HG02623 (cell line): ENCODE data around the gene ASCL1.
A peak's percentile ranks its signal among the peaks of the same experiment; 100 is the strongest.

Experiments
- ATAC-seq: cut with Tn5 transposase; IDR thresholded peaks from one replicate; pipeline ENCODE4 v1.9.1; 2021; ENCODE audit warnings: moderate library complexity; ENCODE audit not compliant: unreplicated experiment

ASCL1 gene

GRCh38 chr12:102957339-102958050 is at the start of gene ASCL1:
Gene ASCL1 (plus strand): TSS chr12:102957674. CDS start chr12:102958245, 571 bp downstream.
- no peak for ATAC-seq

DNA sequence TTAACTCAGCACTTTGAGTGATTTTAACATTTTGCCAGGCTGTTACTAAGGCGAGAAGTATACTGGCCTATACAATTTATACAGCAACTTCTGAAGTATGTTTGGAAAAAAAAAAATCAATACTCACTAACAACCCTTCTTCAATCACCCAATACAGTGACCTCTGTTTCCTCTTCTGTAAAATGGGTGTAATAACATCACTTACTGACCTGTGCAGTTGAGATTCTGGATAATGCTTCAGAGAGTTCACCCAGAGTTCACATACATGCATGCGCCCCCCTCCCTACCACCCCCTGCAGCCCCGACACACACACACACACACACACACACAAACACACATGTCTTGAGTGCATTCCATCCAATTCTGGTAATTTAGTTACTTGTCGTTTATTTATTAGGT is 49.6 kb upstream of the ASCL1 start:
- no peak for ATAC-seq

GRCh38 chr12:102910137-102910536 is 47.3 kb upstream of the ASCL1 start:
- ATAC-seq: no peak

- no peak for ATAC-seq
These were observed 46.7 kb upstream of the ASCL1 start for GRCh38 chr12:102910792-102911191.

DNA sequence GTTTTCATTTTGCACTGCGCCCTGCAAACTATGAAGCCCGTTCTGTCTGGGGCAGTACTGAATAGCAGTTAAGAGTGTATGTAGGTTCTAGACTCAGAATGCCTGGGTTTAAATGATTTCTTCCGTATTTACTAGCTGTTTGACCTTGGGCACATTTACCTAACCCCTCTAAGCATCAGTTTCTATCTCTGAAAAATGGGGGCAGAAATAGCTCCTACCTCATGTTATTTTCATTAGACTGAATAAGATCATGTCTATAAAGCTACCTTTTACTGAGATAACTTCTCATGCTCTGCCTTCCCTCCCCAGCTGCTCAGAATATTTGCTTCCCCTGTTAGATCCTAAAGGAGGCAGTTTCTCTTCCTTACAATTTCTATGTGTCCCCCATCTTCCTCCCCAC is 46.2 kb upstream of the ASCL1 start:
- no peak for ATAC-seq

- no peak for ATAC-seq
These were observed 45.2 kb upstream of the ASCL1 start for GRCh38 chr12:102912258-102912657.

DNA sequence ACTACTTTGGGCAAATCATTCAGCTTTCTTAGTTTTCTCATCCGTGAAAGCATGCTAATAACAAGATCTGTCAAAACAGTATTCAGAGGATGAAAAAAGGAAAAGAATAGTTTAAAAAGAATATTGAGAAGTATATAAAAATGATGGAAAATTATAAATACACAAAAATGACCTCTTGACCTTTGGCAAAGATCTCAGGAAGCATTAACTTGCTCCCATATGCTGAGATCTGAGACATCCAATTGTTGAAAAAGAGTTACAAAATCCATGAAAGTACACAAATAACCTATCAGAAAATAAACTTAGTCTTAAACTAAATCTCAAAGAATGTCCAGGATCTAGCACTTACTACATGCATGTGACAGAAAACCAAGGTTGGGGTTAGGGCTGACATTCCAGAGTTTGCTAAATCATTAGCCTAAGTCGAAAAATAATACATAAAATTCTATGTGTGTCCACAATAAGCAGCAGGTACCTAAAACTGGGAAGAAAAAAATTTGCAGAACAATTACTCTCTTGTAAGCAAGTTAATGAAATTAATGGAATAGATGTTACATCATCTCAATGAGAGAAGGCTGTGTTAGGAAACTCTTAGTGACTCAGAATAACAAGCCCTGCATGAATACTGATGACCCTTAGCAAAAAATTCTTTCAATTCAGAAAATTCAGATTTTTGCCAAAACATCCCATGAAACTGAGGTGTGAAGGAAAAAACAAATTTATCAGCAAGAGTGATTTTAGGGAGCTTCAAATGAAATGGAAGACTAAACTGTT is 43.8 kb upstream of the ASCL1 start:
- ATAC-seq: no peak

DNA sequence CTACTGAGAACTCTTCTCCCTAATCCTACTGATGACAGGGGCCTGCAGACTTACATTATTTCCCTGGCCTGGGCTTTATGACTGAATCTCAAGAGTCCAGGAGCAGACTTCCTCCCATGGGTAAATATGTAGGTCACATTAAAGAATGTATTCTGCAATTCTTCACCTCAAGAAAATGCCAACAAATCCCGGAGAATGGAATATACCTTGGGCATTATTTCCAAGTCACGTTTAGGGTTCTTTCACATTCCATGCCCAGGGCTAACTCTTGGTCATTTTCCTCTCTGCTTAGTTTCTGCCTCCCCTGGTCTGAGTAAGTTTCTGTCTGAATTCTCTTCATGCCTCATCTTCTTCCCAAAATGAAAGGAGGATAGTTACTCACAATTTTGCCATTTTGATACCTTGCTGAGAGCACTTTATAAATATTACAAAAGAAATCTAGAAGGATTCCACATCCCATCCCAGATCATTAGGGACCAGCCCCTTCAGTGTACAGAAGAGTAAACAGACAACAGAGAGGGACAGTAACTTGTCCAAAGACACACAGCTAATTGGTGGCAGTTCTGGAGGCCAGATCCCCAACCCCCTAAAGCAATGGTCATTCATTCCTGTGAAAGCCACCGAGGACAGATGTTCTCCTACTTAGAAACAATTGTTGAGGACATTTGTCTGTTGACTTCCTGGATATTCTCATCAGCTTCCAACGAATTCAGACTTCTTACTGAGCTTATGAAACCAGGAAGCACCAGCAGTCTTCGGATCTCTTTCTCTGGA is 41.0 kb upstream of the ASCL1 start:
- ATAC-seq: no peak

- peak; percentile 58 for ATAC-seq
These were observed 40.3 kb upstream of the ASCL1 start, which contains the start of gene PAH for GRCh38 chr12:102917026-102917787. Gene PAH (minus strand): TSS chr12:102917244. CDS start chr12:102917130, 114 bp downstream.

- no peak for ATAC-seq
These were observed 38.6 kb upstream of the ASCL1 start for GRCh38 chr12:102918840-102919239.

DNA sequence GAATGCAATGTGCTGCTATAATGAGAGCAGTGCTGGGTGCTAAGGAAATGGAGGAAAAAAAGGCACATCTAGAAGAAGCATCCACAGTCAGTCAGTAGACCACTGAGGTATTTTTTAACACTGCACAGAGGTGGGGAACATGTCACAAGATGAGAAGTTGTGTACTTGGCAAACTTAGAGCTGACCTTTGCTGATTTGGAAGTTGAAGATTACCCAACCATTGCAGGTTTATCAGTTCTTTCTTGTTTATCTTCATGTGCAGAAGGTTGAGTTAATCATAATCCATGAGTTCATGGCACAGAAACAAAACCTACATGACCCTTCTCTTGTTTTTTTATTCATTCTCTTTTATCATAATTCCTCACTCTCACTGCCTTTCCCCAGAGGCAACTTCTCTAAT is 37.2 kb upstream of the ASCL1 start:
- no peak for ATAC-seq

- ATAC-seq: no peak
These were observed 36.2 kb upstream of the ASCL1 start for GRCh38 chr12:102921240-102921639.

DNA sequence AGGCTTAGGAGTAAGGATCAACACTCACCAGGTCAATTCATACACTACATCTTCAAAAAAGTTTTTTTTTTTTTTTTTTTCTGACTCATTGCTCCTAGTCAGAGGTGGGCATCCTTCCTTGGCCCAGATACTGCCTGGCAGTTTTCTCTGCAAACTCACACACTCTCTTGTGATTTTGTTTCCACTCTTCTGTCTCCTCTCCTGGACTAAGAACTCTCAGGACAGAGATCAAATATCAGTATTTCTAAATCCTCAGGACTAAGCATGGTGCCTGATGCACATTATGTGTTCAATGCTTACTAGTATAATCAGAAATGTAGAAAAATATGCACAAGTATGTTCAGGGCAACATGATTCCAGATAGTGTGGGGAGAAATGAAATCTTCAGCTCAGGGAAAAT is 30.3 kb upstream of the ASCL1 start:
- ATAC-seq: no peak

DNA sequence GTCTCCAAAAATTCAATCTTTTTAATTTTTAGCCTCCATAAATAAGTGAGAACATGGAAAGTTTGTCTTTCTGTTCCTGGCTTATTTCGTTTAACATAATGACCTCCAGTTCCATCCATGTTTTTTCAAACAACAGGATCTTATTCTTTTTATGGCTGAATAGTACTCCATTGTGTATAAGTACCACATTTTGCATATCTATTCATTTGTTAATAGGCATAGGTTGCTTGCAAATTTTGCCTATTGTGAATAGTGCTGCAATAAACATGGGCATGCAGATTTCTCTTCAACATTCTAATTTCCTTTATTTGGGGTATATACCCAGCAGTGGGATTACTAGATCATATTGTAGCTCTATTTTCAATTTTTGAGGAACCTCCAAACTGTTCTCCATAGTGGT is 24.3 kb upstream of the ASCL1 start:
- no peak for ATAC-seq

- no peak for ATAC-seq
These were observed 18.4 kb upstream of the ASCL1 start for GRCh38 chr12:102939059-102939458.

GRCh38 chr12:102939670-102940222 is 17.7 kb upstream of the ASCL1 start:
- ATAC-seq: no peak

DNA sequence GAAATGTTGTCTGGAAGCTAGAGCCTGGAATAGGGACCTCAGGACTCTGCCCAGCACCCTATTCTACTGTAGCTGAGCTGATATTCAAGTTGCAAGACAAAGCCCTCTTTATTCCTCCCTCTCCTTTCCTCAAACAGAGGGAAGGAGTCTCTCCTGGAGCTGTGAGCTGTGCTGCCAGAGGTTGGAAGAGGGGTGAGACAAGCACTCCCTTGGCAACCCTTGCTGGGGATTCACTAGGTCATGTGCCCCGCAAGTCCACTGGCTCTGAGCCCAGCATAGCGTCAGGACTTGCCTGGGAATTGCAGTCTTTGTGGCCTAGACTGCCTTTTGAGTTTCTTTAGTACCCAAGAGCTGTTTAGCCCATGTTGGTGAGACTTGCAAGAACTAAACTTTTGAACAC is 11.4 kb upstream of the ASCL1 start:
- no peak for ATAC-seq

DNA sequence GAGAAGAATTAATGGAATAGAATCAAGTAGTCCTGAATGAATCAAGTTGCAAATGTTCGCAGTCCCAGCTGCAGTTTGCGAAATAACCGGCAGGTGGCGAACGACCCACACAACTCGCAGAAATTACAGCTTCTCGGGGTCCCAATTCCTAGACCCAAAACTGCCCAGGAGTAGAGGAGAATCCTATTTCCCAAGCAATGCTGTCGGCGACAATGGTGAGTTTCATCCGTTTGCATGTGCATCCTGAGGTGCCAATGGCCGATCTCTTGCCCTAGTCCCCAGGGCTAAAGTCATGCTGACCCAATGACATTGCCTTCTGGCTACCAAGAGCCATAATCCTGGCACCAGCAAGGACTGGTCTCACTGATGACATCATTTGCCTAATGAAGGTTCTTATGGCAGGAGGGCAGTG is 8.5 kb upstream of the ASCL1 start:
- no peak for ATAC-seq

- ATAC-seq: no peak
These were observed 7.1 kb upstream of the ASCL1 start for GRCh38 chr12:102950107-102950949.
